K562 (cell line): ENCODE measurements around the gene GPN1. TPM values are rescaled to one million over a fixed set of nuclear protein-coding genes. Genes with fewer than 3 reads are reported as not detected.

Source experiments
- ARID4B ChIP-seq: sonication (generic); formaldehyde crosslinking; IDR thresholded peaks from 2 replicates; pipeline ENCODE4 v1.8.0; 2022; ENCODE audit warnings: mild to moderate bottlenecking, missing genetic modification reagents
- BCOR ChIP-seq: fragments of 450-650 bp; IDR thresholded peaks from 2 replicates; pipeline ENCODE4 v1.6.1; 2016
- FOXJ2 ChIP-seq: fragments of 200-800 bp; sonication (Bioruptor generic); IDR thresholded peaks from 2 replicates; pipeline ENCODE4 v1.6.1; 2016; ENCODE audit warnings: missing genetic modification characterization, missing compliant biosample characterization
- HBP1 ChIP-seq: fragments of 450-650 bp; formaldehyde crosslinking; IDR thresholded peaks from 2 replicates; pipeline ENCODE4 v1.4.0; 2022; ENCODE audit warnings: missing genetic modification characterization
- HLTF ChIP-seq: fragments of 450-650 bp; IDR thresholded peaks from 2 replicates; pipeline ENCODE4 v1.6.1; 2016
- IFI16 ChIP-seq: fragments of 250-450 bp; sonication (Bioruptor Pico); IDR thresholded peaks from 2 replicates; pipeline ENCODE4 v2.1.2; 2022; ENCODE audit warnings: mild to moderate bottlenecking, inconsistent platforms
- KDM2B ChIP-seq: fragments of 250-450 bp; sonication (Bioruptor Pico); IDR thresholded peaks from 2 replicates; pipeline ENCODE4 v1.8.0; 2021; ENCODE audit warnings: mild to moderate bottlenecking, moderate library complexity
- MED1 ChIP-seq: sonication (generic); formaldehyde crosslinking; IDR thresholded peaks from 2 replicates; pipeline ENCODE4 v1.8.1; 2023; ENCODE audit warnings: missing genetic modification reagents, borderline replicate concordance
- NFE2L1 ChIP-seq: fragments of 450-650 bp; IDR thresholded peaks from 2 replicates; pipeline ENCODE4 v1.6.1; 2016; ENCODE audit warnings: missing genetic modification characterization, low read depth, mild to moderate bottlenecking, missing compliant biosample characterization, moderate library complexity, borderline replicate concordance
- NKRF ChIP-seq: fragments of 450-650 bp; IDR thresholded peaks from 2 replicates; pipeline ENCODE4 v1.6.1; 2016; ENCODE audit warnings: borderline replicate concordance
- NR1H2 ChIP-seq: sonication (generic); formaldehyde crosslinking; IDR thresholded peaks from 2 replicates; pipeline ENCODE4 v1.4.0; 2020; ENCODE audit warnings: mild to moderate bottlenecking, missing genetic modification reagents
- RBM17 ChIP-seq: fragments of 200-400 bp; formaldehyde crosslinking; IDR thresholded peaks from 2 replicates; pipeline ENCODE4 v1.6.1; 2017; ENCODE audit warnings: low read depth, mild to moderate bottlenecking, low read length, borderline replicate concordance
- RBM22 ChIP-seq: fragments of 200-400 bp; formaldehyde crosslinking; IDR thresholded peaks from 2 replicates; pipeline ENCODE4 v1.6.1; 2018; ENCODE audit warnings: low read length, low read depth; ENCODE audit not compliant: poor library complexity, severe bottlenecking
- SMARCB1 ChIP-seq: IDR thresholded peaks from 2 replicates; pipeline ENCODE4 v1.6.1; 2011; ENCODE audit warnings: improper control_type of control experiment, low read depth; ENCODE audit not compliant: insufficient read length
- SREBF1 ChIP-seq: fragments of 150-350 bp; IDR thresholded peaks from 2 replicates; pipeline ENCODE4 v1.6.1; 2014; ENCODE audit warnings: antibody characterized with exemption, low read depth, low read length, borderline replicate concordance
- TCF15 ChIP-seq: fragments of 250-450 bp; sonication (Bioruptor Pico); IDR thresholded peaks from 2 replicates; pipeline ENCODE4 v1.8.0; 2022; ENCODE audit warnings: moderate library complexity, mild to moderate bottlenecking, inconsistent platforms
- ZNF212 ChIP-seq: fragments of 450-650 bp; formaldehyde crosslinking; IDR thresholded peaks from 2 replicates; pipeline ENCODE4 v1.4.0; 2020; ENCODE audit warnings: mild to moderate bottlenecking
- ZNF347 ChIP-seq: fragments of 450-650 bp; formaldehyde crosslinking; IDR thresholded peaks from 2 replicates; pipeline ENCODE4 v1.4.0; 2020; ENCODE audit warnings: low read depth, mild to moderate bottlenecking, moderate library complexity
- ZNF511 ChIP-seq: sonication (generic); formaldehyde crosslinking; IDR thresholded peaks from 2 replicates; pipeline ENCODE4 v1.8.0; 2022; ENCODE audit warnings: mild to moderate bottlenecking, missing genetic modification reagents
- polyA plus RNA-seq, 8 experiments: library from polyadenylated mRNA; depleted of rRNA in 4 of 8; stranded (reverse) in 5 of 8; unstranded in 3 of 8; fragments of >200 nt; fragmentation: Nextera tagmentation in 2 of 8; fragmentation: Illumina TruSeq in 1 of 8; extraction: Ambion mirVana in 2 of 8; extraction: Trizol in 1 of 8; gene quantifications; 2 replicates each; pipeline versions ENCODE4 v1.2.1 to v1.2.3, GENCODE V29; 2011 to 2014; ENCODE audit warnings: inconsistent platforms in 1 of 8, missing spikeins in 1 of 8
- total RNA-seq, 7 experiments: library from RNA; depleted of rRNA in 6 of 7; stranded (reverse); fragments of >200 nt in 6 of 7; fragmentation: Illumina TruSeq in 2 of 7; extraction: Trizol in 2 of 7; gene quantifications; 2 replicates each; pipeline versions ENCODE4 v1.2.1 to v1.2.3, GENCODE V29; 2011 to 2021; ENCODE audit warnings: low replicate concordance in 1 of 7

The GPN1 gene
- total and polyA plus RNA-seq, 9 of the 15 experiments (the other 6 are each of a cell fraction or from before 2014, with no cell fraction given), result 23.4 to 171 (median 48.2) TPM

GRCh38 chr2:27663285-27664153 lies 34.7 kb downstream of the GPN1 start, which contains the start of the genes SLC4A1AP and SUPT7L (continued):
- TF ChIP-seq BCOR (peak; percentile 86; the same call in 1 of the 2 replicates), HBP1 (no peak), ZNF212 (no peak), HLTF (peak; percentile 95), NKRF (peak; percentile 85), RBM17 (no peak), NFE2L1 (tag) (no peak), MED1 (CRISPR knock-in tag) (no peak), SMARCB1 (no peak), TCF15 (no peak), SREBF1 (no peak; the same call in 1 of the 2 replicates), ZNF347 (CRISPR knock-in tag) (no peak), IFI16 (no peak), KDM2B (CRISPR knock-in tag) (0 out of 2 replicates have a peak, but pooled peaks have one; percentile 46), RBM22 (no peak), FOXJ2 (tag) (no peak; the same call in 1 of the 2 replicates), ZNF511 (CRISPR knock-in tag) (peak; percentile 88), ARID4B (CRISPR knock-in tag) (no peak; the same call in 1 of the 2 replicates), NR1H2 (CRISPR knock-in tag) (0 out of 2 replicates have a peak, but pooled peaks have one; percentile 69)
